A673 (cell line): ENCODE data around the gene ATP1A2. TPM values are rescaled to one million over a fixed set of nuclear protein-coding genes. Genes with fewer than 3 reads are reported as not detected.

Experiments used
- BruUV-seq: library from RNA; stranded (reverse); fragments of 400-500 nt; replicated peaks from 2 replicates; lab custom pipeline; 2021; lab: Mats Ljungman, UMichigan
- CTCF ChIA-PET: fragments of 300-600 bp; sonication (Branson Sonifier 250); formaldehyde crosslinking; loops from one replicate; lab custom pipeline; 2022; ENCODE audit warnings: antibody characterized with exemption; lab: Charles Lee
- POLR2A ChIA-PET: fragments of 300-600 bp; sonication (Branson Sonifier 250); formaldehyde crosslinking; loops from one replicate; lab custom pipeline; 2022; ENCODE audit warnings: antibody characterized with exemption; ENCODE audit not compliant: low non-redundant PET; lab: Charles Lee
- DNase-seq: peaks from one replicate; pipeline ENCODE4 v3.0.0-alpha.2; 2015; ENCODE audit warnings: low spot score
- H3K27ac ChIP-seq: fragments of 200-600 bp; sonication (generic); 2 replicates; pipeline ENCODE4 v1.5.1; 2016; ENCODE audit warnings: mixed run types, low read depth, mild to moderate bottlenecking, mixed read lengths, antibody characterized with exemption, low read length; ENCODE audit not compliant: poor library complexity, severe bottlenecking
- H3K27me3 ChIP-seq: fragments of 200-600 bp; sonication (generic); replicated peaks from 2 replicates; pipeline ENCODE4 v1.6.1; 2017; ENCODE audit warnings: mixed run types, low read depth, mild to moderate bottlenecking, mixed read lengths, antibody characterized with exemption, low read length; ENCODE audit not compliant: insufficient read depth, poor library complexity
- H3K36me3 ChIP-seq: fragments of 200-600 bp; sonication (generic); 2 replicates; pipeline ENCODE4 v1.6.1; 2016; ENCODE audit warnings: mixed run types, mild to moderate bottlenecking, mixed read lengths, antibody characterized with exemption, low read length; ENCODE audit not compliant: insufficient read depth, poor library complexity, severe bottlenecking
- H3K4me1 ChIP-seq: fragments of 200-600 bp; sonication (generic); 2 replicates; pipeline ENCODE4 v1.6.1; 2017; ENCODE audit warnings: mixed run types, mild to moderate bottlenecking, mixed read lengths, antibody characterized with exemption, low read length; ENCODE audit not compliant: insufficient read depth, poor library complexity, severe bottlenecking
- H3K4me3 ChIP-seq: fragments of 200-600 bp; sonication (generic); 2 replicates; pipeline ENCODE4 v1.5.1; 2016; ENCODE audit warnings: low read depth, mixed run types, mild to moderate bottlenecking, mixed read lengths, low read length; ENCODE audit not compliant: poor library complexity, severe bottlenecking
- H3K9me3 ChIP-seq: fragments of 200-600 bp; sonication (generic); 2 replicates; pipeline ENCODE4 v1.6.1; 2016; ENCODE audit warnings: mixed run types, low read depth, mild to moderate bottlenecking, mixed read lengths, antibody characterized with exemption, low read length; ENCODE audit not compliant: poor library complexity, severe bottlenecking
- EZH2 ChIP-seq: fragments of 200-600 bp; sonication (generic); IDR thresholded peaks from 2 replicates; pipeline ENCODE4 v1.6.1; 2017; ENCODE audit warnings: borderline replicate concordance, low read depth, mild to moderate bottlenecking, mixed read lengths, antibody characterized with exemption, low read length; ENCODE audit not compliant: poor library complexity, severe bottlenecking
- intact Hi-C: fragments of 100-400 bp; cut with micrococcal nuclease; formaldehyde crosslinking; loops from one replicate; pipeline ENCODE4 v1.10.0; 2022; ENCODE audit not compliant: unreplicated experiment
- total RNA-seq: library from RNA; stranded (reverse); gene quantifications from 2 replicates; pipeline ENCODE4 v1.2.3, GENCODE V29; 2021
- TF ChIP-seq, protein P1 (sequence below): fragments of 300-800, 200-600 bp; sonication (generic); conservative IDR thresholded peaks from 2 replicates; pipeline ENCODE4 v1.5.1; 2017; ENCODE audit warnings: low read depth, mild to moderate bottlenecking, antibody characterized with exemption, low read length, moderate library complexity, mixed read lengths

The ATP1A2 gene
- total RNA-seq, 1 experiment from 2014 or later, result not detected

DNA sequence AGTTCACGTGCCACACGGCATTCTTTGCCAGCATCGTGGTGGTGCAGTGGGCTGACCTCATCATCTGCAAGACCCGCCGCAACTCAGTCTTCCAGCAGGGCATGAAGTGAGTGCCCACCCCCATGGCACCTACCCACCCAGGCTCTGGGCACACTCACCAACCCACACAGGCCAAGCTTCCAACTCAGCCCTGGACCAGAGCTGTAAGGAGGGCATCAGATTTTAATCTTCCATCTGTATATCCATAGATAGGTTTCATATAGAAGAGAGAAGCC lies 21.3 kb downstream of the ATP1A2 start:
- POLR2A ChIA-PET, result interaction anchor here (0.5 kb wide), 1 partner anchor 30 kb away, joined by 3 read pairs; no protein-coding TSS in a partner anchor
- Histone ChIP-seq H3K36me3 (no peaks in the 10 kb centered on the region), H3K27me3 (no peaks in the 10 kb centered on the region), H3K4me3 (no peak overlapping the region), H3K4me1 (no peaks in the 10 kb centered on the region), H3K27ac (no peak overlapping the region), H3K9me3 (no peaks in the 10 kb centered on the region)
- CTCF ChIA-PET, result no interaction called here
- no peak for TF ChIP-seq EZH2
- TF ChIP-seq, protein P1, sequence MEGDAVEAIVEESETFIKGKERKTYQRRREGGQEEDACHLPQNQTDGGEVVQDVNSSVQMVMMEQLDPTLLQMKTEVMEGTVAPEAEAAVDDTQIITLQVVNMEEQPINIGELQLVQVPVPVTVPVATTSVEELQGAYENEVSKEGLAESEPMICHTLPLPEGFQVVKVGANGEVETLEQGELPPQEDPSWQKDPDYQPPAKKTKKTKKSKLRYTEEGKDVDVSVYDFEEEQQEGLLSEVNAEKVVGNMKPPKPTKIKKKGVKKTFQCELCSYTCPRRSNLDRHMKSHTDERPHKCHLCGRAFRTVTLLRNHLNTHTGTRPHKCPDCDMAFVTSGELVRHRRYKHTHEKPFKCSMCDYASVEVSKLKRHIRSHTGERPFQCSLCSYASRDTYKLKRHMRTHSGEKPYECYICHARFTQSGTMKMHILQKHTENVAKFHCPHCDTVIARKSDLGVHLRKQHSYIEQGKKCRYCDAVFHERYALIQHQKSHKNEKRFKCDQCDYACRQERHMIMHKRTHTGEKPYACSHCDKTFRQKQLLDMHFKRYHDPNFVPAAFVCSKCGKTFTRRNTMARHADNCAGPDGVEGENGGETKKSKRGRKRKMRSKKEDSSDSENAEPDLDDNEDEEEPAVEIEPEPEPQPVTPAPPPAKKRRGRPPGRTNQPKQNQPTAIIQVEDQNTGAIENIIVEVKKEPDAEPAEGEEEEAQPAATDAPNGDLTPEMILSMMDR, result no peak
- BruUV-seq, result no TSS peak
- DNase-seq, result no peak
- intact Hi-C loops, result no loop called here

DNA sequence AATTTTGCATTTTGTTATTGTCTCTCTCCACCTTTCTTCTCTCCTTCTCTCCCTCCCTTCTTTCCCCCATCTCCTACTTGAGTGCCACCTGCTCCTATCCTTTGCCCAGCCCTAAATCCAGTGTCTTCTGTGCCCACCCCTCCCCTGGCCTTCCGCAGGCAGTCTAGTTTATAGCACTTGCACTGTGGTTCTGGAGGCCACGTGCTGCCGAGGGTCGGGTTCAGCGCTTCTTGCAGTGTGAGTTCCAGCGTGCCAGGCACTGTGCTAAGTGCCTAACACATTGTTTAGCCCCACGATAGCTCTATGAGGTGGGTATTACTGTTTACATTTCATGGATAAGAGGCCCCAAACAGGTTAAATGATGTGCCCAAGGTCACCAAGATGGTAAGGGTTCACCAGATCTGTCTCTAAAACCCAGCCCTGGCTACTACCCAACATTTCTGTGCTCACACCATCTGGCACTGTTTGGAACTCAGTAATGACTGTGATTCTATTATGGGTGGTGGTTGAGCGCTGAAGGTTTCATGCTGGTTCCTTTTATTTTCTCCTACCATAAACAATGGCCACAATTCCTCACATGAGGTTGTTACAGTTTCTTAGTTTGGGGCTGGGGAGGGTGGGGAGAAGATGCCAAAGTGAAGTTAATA lies 21.8 kb downstream of the ATP1A2 start:
- BruUV-seq, result no TSS peak
- H3K27me3 ChIP-seq, result peaks cover 3% of the 10 kb centered on the region
- H3K4me1 ChIP-seq, result no peaks in the 10 kb centered on the region
- intact Hi-C loops, result no loop called here
- no peak for DNase-seq
- TF ChIP-seq, protein P1, result no peak
- TF ChIP-seq EZH2, result no peak
- CTCF ChIA-PET, result no interaction called here
- no peak overlapping the region for H3K27ac ChIP-seq
- H3K9me3 ChIP-seq, result no peaks in the 10 kb centered on the region
- H3K4me3 ChIP-seq, result no peak overlapping the region
- POLR2A ChIA-PET, result interaction anchor here (0.5 kb wide), 1 partner anchor 30 kb away, joined by 3 read pairs; no protein-coding TSS in a partner anchor
- H3K36me3 ChIP-seq, result no peaks in the 10 kb centered on the region

DNA sequence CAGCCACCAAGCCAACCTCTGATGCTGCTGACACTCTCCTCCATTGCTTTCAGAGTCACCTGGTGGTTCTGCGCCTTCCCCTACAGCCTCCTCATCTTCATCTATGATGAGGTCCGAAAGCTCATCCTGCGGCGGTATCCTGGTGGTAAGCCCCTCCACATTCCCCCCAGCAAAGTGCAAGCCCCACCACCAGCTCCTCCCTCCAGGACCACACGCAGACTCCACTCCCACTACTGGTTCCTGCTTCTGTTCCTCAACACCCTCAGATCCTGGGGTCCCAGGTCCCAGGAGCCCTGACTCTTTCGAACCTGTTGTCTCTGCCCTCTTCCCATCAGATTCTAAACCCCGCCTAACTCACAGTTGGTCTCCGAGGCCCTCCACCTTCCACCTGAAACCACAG lies 24.3 kb downstream of the ATP1A2 start:
- ChIA-PET POLR2A (no interaction called here), CTCF (no interaction called here)
- no peaks in the 10 kb centered on the region for H3K36me3 ChIP-seq
- DNase-seq, result no peak
- intact Hi-C loops, result no loop called here
- no TSS peak for BruUV-seq
- H3K9me3 ChIP-seq, result no peaks in the 10 kb centered on the region
- no peak overlapping the region for H3K4me3 ChIP-seq
- H3K4me1 ChIP-seq, result no peaks in the 10 kb centered on the region
- H3K27me3 ChIP-seq, result peaks cover 3% of the 10 kb centered on the region
- TF ChIP-seq, protein P1, result no peak
- TF ChIP-seq EZH2, result no peak
- H3K27ac ChIP-seq, result no peak overlapping the region
